ENCODE measurements around the gene SGK1.

The SGK1 gene

GRCh38 chr6:134172020-134172705, 145.7 kb downstream of the SGK1 start:
- Histone ChIP-seq H3K9me2 (replicated peaks; ENCODE audit: control insufficient read depth, low read length) (no peaks in the 10 kb centered on the region), H3K4me1 (ENCODE audit: control insufficient read depth, low read length) (peaks cover 33% of the 10 kb centered on the region), H3K27me3 (ENCODE audit: control insufficient read depth, low read length) (peaks cover 24% of the 10 kb centered on the region), H3K79me2 (ENCODE audit: control insufficient read depth, low read length) (no peaks in the 10 kb centered on the region), H3K27ac (ENCODE audit: low read depth, low read length) (no peak overlapping the region), H4K20me1 (ENCODE audit: control insufficient read depth, insufficient read depth, low read depth, low read length) (no peaks in the 10 kb centered on the region), H3K4me2 (ENCODE audit: low read length) (peak overlapping the region; percentile 94; the same call in 1 of the 2 replicates), H3K4me3 (ENCODE audit: low read length) (no peak overlapping the region), H3F3A (ENCODE audit: control insufficient read depth, insufficient read depth) (0 out of 2 replicates have a peak, but pooled peaks cover 2% of the 10 kb centered on the region), H3K36me3 (ENCODE audit: control insufficient read depth, low read length) (peaks cover 11% of the 10 kb centered on the region), H3K9me3 (ENCODE audit: control insufficient read depth, insufficient read depth, low read length) (no peaks in the 10 kb centered on the region)
- no peak for TF ChIP-seq EZH2phosphoT487 (IDR thresholded peaks at IDR 0.05; ENCODE audit: borderline replicate concordance, low read length)
- TF ChIP-seq, protein P1, sequence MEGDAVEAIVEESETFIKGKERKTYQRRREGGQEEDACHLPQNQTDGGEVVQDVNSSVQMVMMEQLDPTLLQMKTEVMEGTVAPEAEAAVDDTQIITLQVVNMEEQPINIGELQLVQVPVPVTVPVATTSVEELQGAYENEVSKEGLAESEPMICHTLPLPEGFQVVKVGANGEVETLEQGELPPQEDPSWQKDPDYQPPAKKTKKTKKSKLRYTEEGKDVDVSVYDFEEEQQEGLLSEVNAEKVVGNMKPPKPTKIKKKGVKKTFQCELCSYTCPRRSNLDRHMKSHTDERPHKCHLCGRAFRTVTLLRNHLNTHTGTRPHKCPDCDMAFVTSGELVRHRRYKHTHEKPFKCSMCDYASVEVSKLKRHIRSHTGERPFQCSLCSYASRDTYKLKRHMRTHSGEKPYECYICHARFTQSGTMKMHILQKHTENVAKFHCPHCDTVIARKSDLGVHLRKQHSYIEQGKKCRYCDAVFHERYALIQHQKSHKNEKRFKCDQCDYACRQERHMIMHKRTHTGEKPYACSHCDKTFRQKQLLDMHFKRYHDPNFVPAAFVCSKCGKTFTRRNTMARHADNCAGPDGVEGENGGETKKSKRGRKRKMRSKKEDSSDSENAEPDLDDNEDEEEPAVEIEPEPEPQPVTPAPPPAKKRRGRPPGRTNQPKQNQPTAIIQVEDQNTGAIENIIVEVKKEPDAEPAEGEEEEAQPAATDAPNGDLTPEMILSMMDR (IDR thresholded peaks at IDR 0.05; ENCODE audit: low read depth, low read length, poor library complexity, severe bottlenecking), result no peak

- peaks cover 11% of the 10 kb centered on the region for H3K36me3 ChIP-seq (ENCODE audit: control insufficient read depth, low read length)
- H3K27ac ChIP-seq (ENCODE audit: low read depth, low read length), result no peak overlapping the region
- no peaks in the 10 kb centered on the region for H3K79me2 ChIP-seq (ENCODE audit: control insufficient read depth, low read length)
- H3K4me1 ChIP-seq (ENCODE audit: control insufficient read depth, low read length), result peaks cover 32% of the 10 kb centered on the region
- H3K4me2 ChIP-seq (ENCODE audit: low read length), result no peak overlapping the region
- H3K27me3 ChIP-seq (ENCODE audit: control insufficient read depth, low read length), result peaks cover 19% of the 10 kb centered on the region
- H3K4me3 ChIP-seq (ENCODE audit: low read length), result no peak overlapping the region
- TF ChIP-seq EZH2phosphoT487 (IDR thresholded peaks at IDR 0.05; ENCODE audit: borderline replicate concordance, low read length), result no peak
- TF ChIP-seq, protein P1 (IDR thresholded peaks at IDR 0.05; ENCODE audit: low read depth, low read length, poor library complexity, severe bottlenecking), result no peak
- H3F3A ChIP-seq (ENCODE audit: control insufficient read depth, insufficient read depth), result 0 out of 2 replicates have a peak, but pooled peaks cover 2% of the 10 kb centered on the region
- no peaks in the 10 kb centered on the region for H3K9me2 ChIP-seq (replicated peaks; ENCODE audit: control insufficient read depth, low read length)
- no peaks in the 10 kb centered on the region for H4K20me1 ChIP-seq (ENCODE audit: control insufficient read depth, insufficient read depth, low read depth, low read length)
- no peaks in the 10 kb centered on the region for H3K9me3 ChIP-seq (ENCODE audit: control insufficient read depth, insufficient read depth, low read length)
These were observed 146.4 kb downstream of the SGK1 start for GRCh38 chr6:134171517-134171916.

GRCh38 chr6:134170844-134171243, 147.1 kb downstream of the SGK1 start:
- Histone ChIP-seq H3F3A (ENCODE audit: control insufficient read depth, insufficient read depth) (0 out of 2 replicates have a peak, but pooled peaks cover 2% of the 10 kb centered on the region), H3K9me2 (replicated peaks; ENCODE audit: control insufficient read depth, low read length) (no peaks in the 10 kb centered on the region), H3K36me3 (ENCODE audit: control insufficient read depth, low read length) (peaks cover 11% of the 10 kb centered on the region), H3K4me1 (ENCODE audit: control insufficient read depth, low read length) (peaks cover 25% of the 10 kb centered on the region), H3K4me3 (ENCODE audit: low read length) (no peak overlapping the region), H3K9me3 (ENCODE audit: control insufficient read depth, insufficient read depth, low read length) (no peaks in the 10 kb centered on the region), H3K4me2 (ENCODE audit: low read length) (no peak overlapping the region), H3K27me3 (ENCODE audit: control insufficient read depth, low read length) (peaks cover 12% of the 10 kb centered on the region), H3K79me2 (ENCODE audit: control insufficient read depth, low read length) (no peaks in the 10 kb centered on the region), H4K20me1 (ENCODE audit: control insufficient read depth, insufficient read depth, low read depth, low read length) (no peaks in the 10 kb centered on the region), H3K27ac (ENCODE audit: low read depth, low read length) (no peak overlapping the region)
- no peak for TF ChIP-seq EZH2phosphoT487 (IDR thresholded peaks at IDR 0.05; ENCODE audit: borderline replicate concordance, low read length)
- TF ChIP-seq, protein P1 (IDR thresholded peaks at IDR 0.05; ENCODE audit: low read depth, low read length, poor library complexity, severe bottlenecking), result no peak

Data from DOHH2 (cell line).